HG03025 (cell line): ENCODE measurements around the gene CACNA1B.
"Not testable (repeated sequence)": the region's sequence is repeated elsewhere in the genome, so short reads cannot be mapped to it uniquely, and the experiment has no call there.

ENCODE experiments used
- ATAC-seq: cut with Tn5 transposase; IDR thresholded peaks from one replicate; pipeline ENCODE4 v1.9.1; 2021; ENCODE audit warnings: mild to moderate bottlenecking, moderate library complexity; ENCODE audit not compliant: unreplicated experiment, low FRiP score

Gene CACNA1B

DNA sequence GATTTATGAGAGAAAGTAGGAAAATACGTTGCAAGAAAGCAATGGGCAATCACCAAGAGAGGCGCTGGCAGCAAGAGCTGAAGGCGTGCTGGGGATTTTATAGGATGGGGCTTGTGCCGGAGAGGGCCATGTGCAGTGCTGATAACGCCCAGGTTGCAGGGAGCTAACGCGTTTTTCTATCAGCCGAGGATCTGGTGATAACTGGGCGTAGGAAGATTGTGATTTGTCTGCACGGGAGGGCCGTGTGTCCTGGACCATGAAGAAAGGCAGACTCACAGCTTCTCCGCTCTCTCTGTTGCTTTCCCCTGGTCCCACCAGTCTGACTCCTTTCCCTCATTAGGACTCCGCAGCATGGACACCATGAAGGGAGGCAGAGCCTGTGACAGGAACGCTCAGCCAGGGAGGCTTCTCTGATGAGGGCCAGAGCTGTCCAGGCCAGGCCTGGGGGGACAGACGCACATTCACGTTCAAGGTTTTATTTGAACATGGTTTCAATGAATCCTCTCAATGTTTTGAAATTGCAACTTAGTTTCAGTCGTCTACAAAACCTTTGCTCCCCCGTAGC is 11.9 kb upstream of the CACNA1B start:
- ATAC-seq, result no peak

DNA sequence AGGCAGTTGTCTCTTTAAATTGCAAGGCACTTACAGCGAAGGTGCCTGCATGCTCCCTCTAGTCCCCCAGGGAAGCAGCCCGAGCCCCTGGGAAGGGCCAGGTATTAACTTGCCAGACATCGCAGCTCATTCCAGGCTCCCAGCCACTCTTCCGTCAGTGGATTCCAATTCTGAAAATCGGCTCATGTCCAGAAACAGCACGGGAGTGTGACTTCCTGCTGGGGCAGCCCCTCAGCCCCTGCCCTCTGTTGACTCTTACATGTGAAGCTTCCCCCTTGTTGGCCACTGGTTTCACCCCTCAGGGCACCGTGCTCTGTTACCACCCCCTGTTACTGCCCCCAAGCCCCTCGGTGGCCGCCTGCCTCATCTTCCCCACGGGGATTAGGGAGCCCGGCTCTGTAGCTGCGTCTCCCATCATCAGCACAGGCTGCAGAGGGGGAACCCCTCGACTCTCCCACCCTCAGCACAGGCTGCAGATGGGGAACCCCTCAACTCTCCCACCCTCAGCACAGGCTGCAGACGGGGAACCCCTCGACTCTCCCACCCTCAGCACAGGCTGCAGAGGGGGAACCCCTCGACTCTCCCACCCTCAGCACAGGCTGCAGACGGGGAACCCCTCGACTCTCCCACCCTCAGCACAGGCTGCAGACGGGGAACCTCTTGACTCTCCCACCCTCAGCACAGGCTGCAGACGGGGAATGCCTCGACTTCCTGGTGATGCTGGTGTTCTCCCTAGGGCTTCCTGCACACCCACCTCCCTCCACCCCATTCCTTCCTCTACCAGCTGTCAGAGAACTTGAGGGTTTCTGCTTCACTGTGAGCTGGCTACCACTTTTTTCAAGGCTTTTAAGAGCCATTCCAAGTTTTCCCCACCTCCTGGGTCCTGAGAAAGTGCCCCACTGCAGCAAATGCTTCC is 11.1 kb upstream of the CACNA1B start:
- no peak for ATAC-seq

DNA sequence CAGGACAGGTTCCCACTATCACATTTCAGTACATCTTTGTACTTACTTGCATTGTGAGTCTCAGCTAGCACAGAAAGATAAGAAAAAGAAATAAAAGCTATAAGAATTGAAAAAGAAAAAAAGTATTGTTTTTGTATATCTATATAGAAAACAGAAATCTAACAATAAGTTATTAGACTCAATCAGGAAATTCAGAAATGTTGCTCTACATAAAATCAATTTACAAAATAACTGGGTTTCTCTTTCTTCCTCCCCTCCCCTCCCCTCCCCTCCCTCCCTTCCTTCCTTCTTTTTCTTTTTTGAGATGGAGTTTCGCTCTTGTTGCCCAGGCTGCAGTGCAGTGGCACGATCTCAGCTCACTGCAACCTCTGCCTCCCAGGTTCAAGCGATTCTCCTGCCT is 7.2 kb upstream of the CACNA1B start:
- no peak for ATAC-seq

DNA sequence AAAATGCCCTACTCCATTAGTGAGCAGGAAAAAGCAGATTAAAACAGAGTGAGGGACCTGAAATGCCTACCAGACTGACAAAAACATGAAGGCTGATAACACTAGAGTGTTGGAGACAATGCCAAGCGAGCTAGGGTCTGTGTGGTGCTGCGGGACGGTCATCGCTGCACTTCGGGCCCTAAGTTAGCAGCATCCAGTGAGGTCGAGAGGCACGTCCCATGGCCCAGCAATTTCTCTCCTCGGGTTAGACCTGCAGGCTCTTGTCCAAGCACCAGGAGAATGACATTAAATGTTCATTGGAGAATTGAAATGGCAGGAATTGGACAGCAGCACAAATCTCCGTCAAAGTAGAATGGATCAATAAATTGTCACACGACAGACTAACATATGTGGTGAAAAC is 5.3 kb upstream of the CACNA1B start:
- no peak for ATAC-seq

DNA sequence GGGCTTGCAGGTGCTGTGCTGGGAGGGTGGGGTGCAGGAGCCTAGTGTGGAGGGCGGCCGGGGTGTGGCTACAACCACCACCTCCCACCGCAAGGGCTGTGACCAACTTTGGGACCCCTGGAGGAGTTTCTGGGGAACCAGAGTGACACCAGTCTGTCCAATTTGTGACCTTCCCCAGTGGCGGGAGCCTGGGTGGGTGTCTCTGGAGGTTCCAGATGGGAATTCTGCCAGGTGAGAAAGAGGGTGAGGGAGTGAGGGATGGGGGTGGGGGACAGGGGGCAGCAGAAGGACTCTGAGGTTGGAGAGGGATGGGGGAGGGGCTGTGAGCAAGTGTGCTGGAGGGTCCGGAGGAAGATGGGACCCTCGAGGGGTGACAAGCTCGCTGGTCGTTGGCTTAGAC is 4.2 kb upstream of the CACNA1B start:
- no peak for ATAC-seq

DNA sequence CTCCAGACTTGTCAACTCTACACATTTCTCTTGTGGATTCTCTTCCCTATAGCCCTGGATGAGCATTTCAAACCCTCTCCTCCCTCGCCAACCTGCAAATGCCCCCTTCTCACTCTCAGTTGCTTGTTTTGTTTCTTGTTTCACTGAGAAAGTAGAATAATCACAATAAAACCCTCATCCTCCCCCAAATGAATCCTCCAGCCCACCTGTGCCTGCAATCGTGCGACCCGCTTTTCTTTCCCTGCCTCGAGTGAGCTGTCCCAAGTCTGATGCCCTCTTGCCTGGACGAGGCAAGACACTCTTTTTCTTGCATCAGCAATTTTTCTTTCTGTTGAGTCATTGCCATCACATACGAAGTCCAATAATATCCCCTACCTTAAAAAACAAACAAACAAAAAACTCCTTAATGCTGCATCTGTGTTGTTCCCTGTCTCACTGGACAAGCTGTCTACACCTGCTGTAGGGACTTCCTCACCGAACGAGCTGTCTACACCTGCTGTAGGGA is 3.7 kb upstream of the CACNA1B start:
- no peak for ATAC-seq

DNA sequence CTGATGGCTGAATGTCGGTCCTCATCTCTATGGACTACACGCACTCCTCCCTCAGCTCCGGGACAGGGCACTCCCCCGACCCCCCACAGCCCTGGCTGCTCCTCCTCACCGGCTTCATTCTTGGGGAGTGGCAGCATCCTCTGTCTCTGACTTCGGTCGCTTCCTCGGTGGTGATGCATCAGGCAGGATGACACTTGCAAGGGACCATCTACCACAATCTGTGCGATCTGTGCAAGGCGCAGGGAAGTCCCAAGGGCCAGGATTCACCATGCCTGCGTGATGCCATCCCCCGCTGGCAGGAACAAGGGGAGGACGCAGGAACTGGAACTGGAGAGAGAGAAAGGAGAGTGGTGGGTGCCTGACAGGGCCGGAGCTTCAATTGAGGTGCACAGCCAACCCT is 2.2 kb upstream of the CACNA1B start:
- ATAC-seq, result no peak

DNA sequence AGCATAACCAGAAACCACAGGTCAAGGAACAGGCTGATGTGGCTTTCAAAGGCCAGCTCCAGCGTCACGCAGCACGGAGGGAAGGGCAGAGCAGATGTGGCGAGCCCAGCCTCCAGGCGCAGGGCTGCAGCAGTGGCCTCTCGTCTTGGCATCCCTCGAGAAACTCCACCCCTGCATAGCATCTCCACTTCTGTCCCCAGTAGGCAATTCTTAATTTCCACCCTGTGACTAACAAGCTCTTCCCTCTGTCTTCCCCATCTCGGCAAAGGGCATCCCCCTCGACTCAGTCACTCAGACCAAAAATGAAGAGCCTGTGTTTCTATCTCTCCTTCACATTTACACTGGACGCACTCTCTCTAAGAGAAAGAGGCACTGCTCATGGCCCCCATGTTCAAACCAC is 1.7 kb upstream of the CACNA1B start:
- no peak for ATAC-seq

DNA sequence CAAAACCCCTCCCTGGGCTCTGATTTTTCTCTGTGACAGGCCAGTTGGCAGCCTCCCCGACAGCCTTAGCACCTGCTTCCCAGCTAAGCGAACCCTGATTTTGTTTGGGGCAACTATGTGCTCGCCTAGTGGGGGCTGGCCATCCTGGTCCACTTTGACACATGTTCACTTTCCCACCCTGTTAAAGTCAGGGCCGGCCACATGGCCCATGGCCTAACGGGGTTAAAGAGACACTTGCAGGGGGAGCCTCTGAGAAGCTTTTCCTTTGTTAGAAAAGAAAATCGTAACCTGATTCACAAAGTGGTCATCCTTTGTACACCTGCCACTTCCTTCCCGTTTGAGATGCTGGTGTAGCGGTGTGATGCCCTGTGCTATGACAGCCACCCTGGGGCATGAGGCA is 1.3 kb upstream of the CACNA1B start:
- ATAC-seq, result no peak

DNA sequence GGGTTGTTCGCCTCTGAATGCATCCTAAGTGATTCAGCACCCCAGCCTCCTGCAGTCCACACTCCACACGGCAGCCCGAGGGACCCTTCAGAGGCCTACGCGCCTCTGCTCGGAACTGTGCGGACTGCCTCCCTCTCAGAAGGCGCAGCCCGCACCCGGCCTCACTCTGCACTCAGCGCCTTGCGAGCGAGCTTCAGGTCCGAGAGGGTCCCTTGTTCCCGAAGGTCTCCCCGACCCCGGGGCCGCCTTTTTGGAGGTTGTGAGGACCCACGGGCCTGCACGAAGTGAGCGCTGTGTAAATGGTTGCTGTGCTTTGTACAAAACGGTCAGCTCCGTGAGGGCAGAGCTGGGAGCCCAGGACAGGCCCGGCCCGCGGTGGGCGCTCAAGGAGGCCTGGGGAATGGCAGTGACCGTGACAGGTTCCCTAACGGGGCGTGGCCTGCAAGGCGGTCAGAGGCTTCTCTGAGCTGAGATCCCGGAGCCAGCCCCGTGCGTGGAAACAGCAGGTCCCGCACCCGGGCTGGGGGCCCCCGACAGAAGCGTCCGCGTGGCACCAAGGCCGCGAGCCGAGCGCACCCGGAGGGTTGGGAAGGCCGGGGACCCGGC is 698 bp upstream of the CACNA1B start:
- no peak for ATAC-seq

DNA sequence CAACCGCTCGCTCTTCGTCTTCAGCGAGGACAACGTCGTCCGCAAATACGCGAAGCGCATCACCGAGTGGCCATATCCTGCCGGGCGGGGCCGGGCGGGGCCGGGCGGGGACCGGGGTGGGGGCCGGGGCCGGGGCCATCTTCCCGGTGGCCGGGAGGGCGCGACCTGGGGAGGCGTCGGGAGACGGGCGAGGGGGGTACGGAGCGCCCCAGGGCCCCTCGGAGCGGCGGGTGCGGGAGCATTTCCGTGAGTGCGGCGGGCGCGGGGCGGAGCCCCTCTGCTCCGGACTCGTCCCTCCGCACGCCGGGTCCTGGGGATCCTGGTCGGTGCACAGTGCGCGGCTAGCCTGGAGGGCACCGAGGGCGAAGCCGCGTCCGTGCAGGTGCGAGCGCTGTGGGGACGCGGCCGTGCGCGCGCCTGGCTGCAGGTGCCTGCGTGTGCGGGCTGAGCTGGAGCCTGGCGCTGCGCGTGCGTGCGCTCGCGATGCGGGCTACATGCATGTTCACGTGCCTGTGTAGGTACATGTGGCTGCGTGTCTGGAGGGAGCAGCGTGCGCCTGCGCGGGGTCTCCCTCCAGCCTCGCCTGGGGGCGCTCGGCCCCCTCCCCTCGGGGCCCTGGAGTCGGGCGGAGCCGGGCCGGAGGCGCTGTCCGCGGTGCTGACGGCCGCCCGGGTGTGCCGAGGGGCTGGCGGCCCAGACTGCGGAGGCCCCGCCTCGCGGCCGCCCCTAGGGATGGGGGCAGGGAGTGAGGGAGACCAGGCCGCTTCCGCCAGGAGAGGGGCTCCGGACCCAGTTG is 762 bp downstream of the CACNA1B start:
- ATAC-seq, result no peak

DNA sequence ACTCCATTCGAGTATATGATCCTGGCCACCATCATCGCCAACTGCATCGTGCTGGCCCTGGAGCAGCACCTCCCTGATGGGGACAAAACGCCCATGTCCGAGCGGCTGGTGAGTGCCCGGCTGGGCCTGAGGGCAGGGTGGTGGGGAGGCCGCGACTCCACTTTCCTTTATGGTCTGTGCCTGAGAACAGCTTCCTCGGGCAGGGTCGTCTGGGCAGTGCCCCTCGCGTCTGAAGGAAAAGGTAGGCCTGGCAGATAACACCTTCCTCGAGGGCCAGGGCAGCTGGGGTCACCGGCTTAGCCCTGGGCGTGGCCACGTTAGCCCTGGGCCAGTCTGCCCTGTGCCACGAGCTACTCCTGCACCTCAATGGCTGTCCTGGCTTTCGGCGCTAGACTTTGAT is 1.5 kb downstream of the CACNA1B start:
- ATAC-seq, result no peak

DNA sequence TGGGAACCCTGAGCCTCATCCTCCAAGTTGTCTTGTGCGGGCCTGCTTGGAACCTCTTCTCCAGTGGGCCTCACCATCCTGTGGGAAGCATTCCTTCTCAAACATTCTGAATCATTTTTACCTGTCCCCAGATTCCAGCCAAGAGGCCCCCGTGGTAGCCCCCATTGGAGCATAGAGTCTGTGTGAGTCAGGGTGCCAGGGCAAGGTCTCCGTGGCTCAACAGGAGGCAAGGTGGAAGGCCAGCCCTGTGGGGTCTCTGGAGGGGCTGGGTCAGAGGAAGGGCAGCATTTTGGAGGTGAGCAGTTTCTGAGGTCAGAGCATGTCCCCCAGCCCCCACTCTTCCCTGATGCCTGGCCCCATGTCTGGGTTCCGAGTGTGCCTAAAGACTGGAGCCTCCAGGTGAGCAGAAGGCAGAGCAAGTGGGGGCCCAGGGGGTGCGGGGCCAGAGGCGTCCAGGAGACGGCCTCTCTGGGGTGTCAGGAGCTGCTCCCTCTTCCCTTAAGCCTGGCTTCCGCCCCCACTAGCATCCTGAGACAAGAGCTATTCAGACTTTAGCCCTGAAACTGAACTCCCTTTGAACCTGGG is 2.1 kb downstream of the CACNA1B start:
- ATAC-seq, result no peak

DNA sequence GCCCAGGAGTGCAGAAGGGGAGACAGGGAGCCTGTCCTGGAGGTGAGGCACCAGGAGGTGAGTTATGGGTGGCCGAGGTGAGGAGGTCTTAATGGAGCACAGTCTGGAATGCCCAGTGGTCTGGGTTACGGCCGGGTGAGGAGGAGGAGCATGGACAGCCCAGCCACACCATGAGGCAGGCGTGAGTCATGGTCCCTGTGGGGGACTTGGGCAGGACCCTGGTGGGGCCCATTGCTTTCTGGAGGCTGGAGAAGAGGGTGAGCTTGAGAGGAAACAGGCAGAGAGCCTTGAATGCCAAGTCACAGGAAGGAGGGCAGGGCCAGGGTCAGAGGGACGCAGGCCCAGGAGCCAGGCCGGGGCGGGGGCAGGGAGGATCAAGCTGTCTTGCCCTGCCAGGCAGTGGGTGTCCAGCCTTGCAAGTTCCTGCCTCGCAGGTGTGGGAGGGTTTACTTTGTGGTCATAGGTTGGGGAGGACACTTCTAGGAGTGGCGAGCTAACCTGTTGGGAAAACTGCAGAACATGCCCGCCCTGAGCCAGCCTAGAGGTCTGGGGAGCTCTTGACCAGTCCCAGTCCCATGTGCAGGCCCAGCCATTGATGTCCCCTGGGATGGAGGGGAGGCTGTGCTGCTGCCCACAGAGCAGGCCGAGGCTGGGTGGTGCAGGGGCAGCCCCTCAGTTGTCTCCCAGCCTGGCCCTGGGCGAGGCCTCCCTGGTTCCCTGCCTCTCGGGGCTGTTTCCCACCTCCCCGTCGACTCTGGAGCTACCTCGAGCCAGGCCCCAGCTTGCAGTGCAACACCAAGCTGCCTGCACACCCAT is 2.8 kb downstream of the CACNA1B start:
- no peak for ATAC-seq

DNA sequence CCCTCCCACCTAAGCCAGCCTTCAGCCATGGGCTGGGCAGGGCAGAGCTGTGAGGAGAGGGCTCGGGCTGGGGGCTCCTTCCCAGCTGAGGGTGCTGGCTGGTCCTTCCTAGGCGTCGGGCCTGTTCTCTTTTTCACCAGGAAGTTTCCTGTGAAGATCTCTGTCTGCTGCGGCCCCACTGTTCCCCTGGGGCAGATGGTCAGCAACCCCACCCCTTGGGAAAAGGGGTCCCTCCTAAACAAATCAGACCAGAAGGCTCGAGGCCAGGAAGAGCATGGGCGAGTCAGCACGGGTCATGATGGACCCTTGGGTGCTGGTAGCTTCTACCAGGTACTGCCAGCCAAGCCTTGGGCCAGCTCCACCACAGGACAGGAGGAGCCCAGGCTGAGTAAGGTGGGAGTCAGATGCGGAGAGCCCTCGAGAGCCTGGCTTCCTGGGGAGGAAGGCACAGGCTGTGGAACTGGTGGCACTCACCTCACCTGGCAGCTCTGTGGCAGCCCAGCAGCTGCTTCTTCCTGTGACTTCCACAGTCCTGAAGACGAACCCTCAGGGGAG is 3.5 kb downstream of the CACNA1B start:
- ATAC-seq, result no peak

DNA sequence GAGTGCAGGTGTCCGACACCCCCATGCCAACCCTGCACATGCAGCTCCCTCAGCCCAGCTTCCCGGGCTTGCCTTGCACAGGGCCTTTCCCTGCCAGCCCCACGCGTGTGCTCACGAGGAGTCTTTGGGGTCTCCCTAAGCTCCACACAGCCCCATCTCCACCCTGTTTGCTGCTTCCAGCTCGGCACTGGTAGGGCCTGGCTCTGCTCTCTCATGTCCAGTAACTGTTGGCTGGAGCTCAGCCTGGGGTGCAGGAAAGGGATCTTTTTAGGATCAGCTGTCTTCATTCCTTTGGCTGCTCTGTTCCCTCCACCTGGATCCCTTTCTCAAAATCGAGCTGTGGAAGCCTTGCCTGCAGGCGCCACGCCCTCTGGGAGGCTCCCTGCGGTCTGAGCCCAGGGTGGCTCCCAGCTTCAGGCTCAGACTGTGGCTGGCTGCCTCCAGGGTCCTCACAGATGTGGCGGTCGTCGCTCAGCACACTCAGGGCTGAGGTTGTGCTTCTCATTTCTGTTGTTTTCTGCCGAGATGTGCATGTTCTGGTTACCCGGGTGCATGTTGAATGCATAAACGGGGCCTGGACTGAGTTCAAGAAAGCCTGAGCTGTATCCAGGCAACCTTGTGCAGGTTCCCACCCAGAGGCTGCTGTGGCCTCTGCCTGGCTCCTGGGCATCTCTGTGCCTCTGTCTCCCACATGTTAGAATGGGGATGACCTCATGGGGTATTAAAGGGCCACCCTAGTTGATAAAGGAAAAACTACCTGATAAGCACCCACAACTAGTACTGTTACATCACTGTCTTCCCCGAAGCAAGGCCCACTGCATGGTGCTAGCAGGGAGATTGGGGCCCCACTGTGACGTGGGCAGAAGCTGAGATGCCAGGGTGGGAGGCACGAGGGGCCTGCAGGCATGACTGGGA is 4.3 kb downstream of the CACNA1B start:
- no peak for ATAC-seq

DNA sequence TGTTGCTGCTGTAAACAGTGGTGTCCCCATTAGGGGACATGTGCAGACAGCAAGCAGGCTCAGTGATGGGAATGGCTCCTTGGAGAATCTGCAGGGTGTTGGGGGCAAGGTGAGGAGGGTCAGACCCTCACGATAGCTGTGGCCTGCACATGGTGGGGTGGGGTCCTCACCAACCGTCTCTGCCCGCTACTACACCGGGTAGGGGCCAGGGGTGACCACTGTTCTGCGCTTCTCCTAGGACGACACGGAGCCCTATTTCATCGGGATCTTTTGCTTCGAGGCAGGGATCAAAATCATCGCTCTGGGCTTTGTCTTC is 4.9 kb downstream of the CACNA1B start:
- ATAC-seq, result no peak

DNA sequence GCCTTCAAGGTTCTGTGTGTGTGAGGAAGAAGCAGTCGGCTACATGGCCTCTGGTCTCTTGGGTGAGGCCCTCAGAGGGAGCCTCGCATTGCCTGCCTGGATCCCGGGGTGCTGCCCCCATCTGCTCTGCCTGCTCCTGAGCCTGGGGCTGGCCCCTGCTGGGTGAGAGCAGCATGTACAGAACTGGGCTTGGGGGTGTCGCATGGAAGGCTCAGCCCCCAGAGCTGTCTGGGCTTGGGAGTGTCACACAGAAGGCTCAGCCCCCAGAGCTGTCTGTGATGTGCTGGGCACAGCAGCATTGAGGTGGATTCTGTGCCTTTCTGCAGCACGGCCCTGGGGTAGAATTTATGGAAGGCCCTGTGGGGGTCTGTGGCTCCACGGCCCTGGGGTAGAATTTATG is 6.4 kb downstream of the CACNA1B start:
- not testable (repeated sequence) for ATAC-seq
